ENCODE results near the gene HECW1. TPM values are rescaled to one million over a fixed set of nuclear protein-coding genes. Genes with fewer than 3 reads are reported as not detected.

HECW1 gene
- total and polyA plus RNA-seq, 2 donors (not counting 1 experiment from before 2014, with no cell fraction given): not detected

- Histone ChIP-seq H4K20me1 (ENCODE audit: control insufficient read depth, insufficient read depth, low read length, poor library complexity, severe bottlenecking) (no peaks in the 10 kb centered on the region), H3K4me1 (ENCODE audit: control insufficient read depth in 2 of 2, insufficient read depth in 2 of 2, low read length in 2 of 2) (no peaks in the 10 kb centered on the region), H3K4me3 (ENCODE audit: control extremely low read depth in 1 of 5, extremely low read depth in 1 of 5, insufficient read depth in 1 of 5, low read depth in 2 of 5, low read length in 4 of 5) (no peak overlapping the region), H3K9ac (ENCODE audit: low read length) (no peak overlapping the region), H3K9me3 (ENCODE audit: control extremely low read depth in 1 of 3, control insufficient read depth in 2 of 3, insufficient read depth in 1 of 3, low read length in 2 of 3) (no peaks in the 10 kb centered on the region), H3K36me3 (replicated peaks in 1 of 2; ENCODE audit: control extremely low read depth in 1 of 2, control insufficient read depth in 1 of 2, extremely low read depth in 1 of 2, insufficient read depth in 2 of 2, low read length in 1 of 2) (no peaks in the 10 kb centered on the region), H3K27ac (ENCODE audit: low read length in 2 of 2) (no peak overlapping the region), H2AFZ (ENCODE audit: insufficient read depth, low read depth, low read length, poor library complexity, severe bottlenecking) (no peak overlapping the region), H3K79me2 (ENCODE audit: control insufficient read depth, insufficient read depth, low read length) (no peaks in the 10 kb centered on the region), H3K4me2 (replicated peaks; ENCODE audit: low read depth, low read length, poor library complexity, severe bottlenecking) (no peak overlapping the region), H3K27me3 (replicated peaks in 1 of 4; ENCODE audit: control extremely low read depth in 1 of 4, control insufficient read depth in 3 of 4, insufficient read depth in 4 of 4, low read length in 3 of 4) (no peaks in the 10 kb centered on the region)
- CTCF ChIA-PET: no interaction called here
- Mint-ChIP-seq H3K4me1 (no peaks in the 10 kb centered on the region), H3K27me3 (peaks cover 14% of the 10 kb centered on the region), H3K4me3 (no peak overlapping the region), H3K27ac (no peak overlapping the region), H3K9me3 (ENCODE audit: insufficient read depth) (no peaks in the 10 kb centered on the region)
- intact Hi-C loops (cut with micrococcal nuclease): no loop called here
- POLR2A ChIA-PET: no interaction called here
- ATAC-seq (ENCODE audit: low read depth): no peak
- TF ChIP-seq, protein P1, sequence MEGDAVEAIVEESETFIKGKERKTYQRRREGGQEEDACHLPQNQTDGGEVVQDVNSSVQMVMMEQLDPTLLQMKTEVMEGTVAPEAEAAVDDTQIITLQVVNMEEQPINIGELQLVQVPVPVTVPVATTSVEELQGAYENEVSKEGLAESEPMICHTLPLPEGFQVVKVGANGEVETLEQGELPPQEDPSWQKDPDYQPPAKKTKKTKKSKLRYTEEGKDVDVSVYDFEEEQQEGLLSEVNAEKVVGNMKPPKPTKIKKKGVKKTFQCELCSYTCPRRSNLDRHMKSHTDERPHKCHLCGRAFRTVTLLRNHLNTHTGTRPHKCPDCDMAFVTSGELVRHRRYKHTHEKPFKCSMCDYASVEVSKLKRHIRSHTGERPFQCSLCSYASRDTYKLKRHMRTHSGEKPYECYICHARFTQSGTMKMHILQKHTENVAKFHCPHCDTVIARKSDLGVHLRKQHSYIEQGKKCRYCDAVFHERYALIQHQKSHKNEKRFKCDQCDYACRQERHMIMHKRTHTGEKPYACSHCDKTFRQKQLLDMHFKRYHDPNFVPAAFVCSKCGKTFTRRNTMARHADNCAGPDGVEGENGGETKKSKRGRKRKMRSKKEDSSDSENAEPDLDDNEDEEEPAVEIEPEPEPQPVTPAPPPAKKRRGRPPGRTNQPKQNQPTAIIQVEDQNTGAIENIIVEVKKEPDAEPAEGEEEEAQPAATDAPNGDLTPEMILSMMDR (IDR thresholded peaks at IDR 0.05): no peak
- TF ChIP-seq EZH2 (IDR thresholded peaks at IDR 0.05; ENCODE audit: borderline replicate concordance, insufficient read depth, low read depth, low read length, poor library complexity, severe bottlenecking): no peak
- no peak for DNase-seq
- 92% methylated on average over 6 of the region's 6 CpGs for WGBS (ENCODE audit: insufficient coverage)
Observed at GRCh38 chr7:43240565-43240964, 128.1 kb downstream of the HECW1 start.

DNA sequence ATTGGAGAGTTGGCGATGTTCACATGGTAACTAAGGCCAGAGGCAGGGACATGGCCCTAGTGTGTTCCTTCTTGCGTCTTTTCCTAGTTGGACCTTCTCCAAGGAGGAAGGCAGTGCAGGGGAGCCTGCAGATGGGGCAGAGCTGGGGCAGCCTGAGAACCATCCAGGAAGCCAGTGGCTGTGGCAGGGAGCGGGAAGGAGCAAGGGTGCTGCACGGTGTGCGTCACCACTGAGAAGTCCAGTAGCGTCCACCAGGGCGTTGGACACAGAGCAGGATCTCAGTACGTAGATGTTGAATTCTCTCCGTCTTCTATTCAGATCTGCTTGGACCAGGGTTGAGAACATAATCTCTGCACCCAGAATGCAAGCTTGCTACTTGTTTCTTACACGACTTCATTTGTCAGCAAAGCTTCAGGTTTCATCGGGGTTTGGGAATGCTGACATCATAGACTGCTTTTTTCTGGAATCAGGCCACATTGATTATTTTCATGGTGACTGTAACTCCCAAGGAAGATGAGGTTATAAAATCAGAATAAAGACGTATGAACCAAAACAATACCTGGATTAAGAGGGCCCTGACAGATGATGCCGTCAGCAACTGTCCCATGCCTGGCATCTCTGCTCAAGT, 130.3 kb downstream of the HECW1 start:
- no peaks in the 10 kb centered on the region for H3K4me1 Mint-ChIP-seq
- Histone ChIP-seq H3K36me3 (replicated peaks in 1 of 2; ENCODE audit: control extremely low read depth in 1 of 2, control insufficient read depth in 1 of 2, extremely low read depth in 1 of 2, insufficient read depth in 2 of 2, low read length in 1 of 2) (no peaks in the 10 kb centered on the region), H3K79me2 (ENCODE audit: control insufficient read depth, insufficient read depth, low read length) (no peaks in the 10 kb centered on the region), H3K4me3 (ENCODE audit: control extremely low read depth in 1 of 5, extremely low read depth in 1 of 5, insufficient read depth in 1 of 5, low read depth in 2 of 5, low read length in 4 of 5) (no peak overlapping the region), H4K20me1 (ENCODE audit: control insufficient read depth, insufficient read depth, low read length, poor library complexity, severe bottlenecking) (no peaks in the 10 kb centered on the region), H3K4me1 (ENCODE audit: control insufficient read depth in 2 of 2, insufficient read depth in 2 of 2, low read length in 2 of 2) (no peaks in the 10 kb centered on the region), H3K27ac (ENCODE audit: low read length in 2 of 2) (no peak overlapping the region), H3K27me3 (replicated peaks in 1 of 4; ENCODE audit: control extremely low read depth in 1 of 4, control insufficient read depth in 3 of 4, insufficient read depth in 4 of 4, low read length in 3 of 4) (no peaks in the 10 kb centered on the region), H3K4me2 (replicated peaks; ENCODE audit: low read depth, low read length, poor library complexity, severe bottlenecking) (no peak overlapping the region), H3K9me3 (ENCODE audit: control extremely low read depth in 1 of 3, control insufficient read depth in 2 of 3, insufficient read depth in 1 of 3, low read length in 2 of 3) (no peaks in the 10 kb centered on the region), H3K9ac (ENCODE audit: low read length) (no peak overlapping the region), H2AFZ (ENCODE audit: insufficient read depth, low read depth, low read length, poor library complexity, severe bottlenecking) (no peak overlapping the region)
- ChIA-PET CTCF (no interaction called here), POLR2A (no interaction called here)
- TF ChIP-seq, protein P1 (IDR thresholded peaks at IDR 0.05): no peak
- TF ChIP-seq EZH2 (IDR thresholded peaks at IDR 0.05; ENCODE audit: borderline replicate concordance, insufficient read depth, low read depth, low read length, poor library complexity, severe bottlenecking): no peak
- H3K9me3 Mint-ChIP-seq (ENCODE audit: insufficient read depth): no peaks in the 10 kb centered on the region
- no peak overlapping the region for H3K4me3 Mint-ChIP-seq
- intact Hi-C loops (cut with micrococcal nuclease): no loop called here
- peaks cover 13% of the 10 kb centered on the region for H3K27me3 Mint-ChIP-seq
- WGBS (ENCODE audit: insufficient coverage): 96% methylated on average over 11 of the region's 13 CpGs
- no peak overlapping the region for H3K27ac Mint-ChIP-seq
- DNase-seq (no peak), ATAC-seq (ENCODE audit: low read depth) (no peak)

Data from B cell (primary cell).